ENCODE results near the gene CYP2E1.

- TF ChIP-seq POLR2A (IDR thresholded peaks at IDR 0.05; ENCODE audit: low read depth) = no peak
- no peak for TF ChIP-seq CTCF (IDR thresholded peaks at IDR 0.05)
- TF ChIP-seq EP300 (IDR thresholded peaks at IDR 0.05) = no peak
Measured at GRCh38 chr10:133544506-133544905, 17.3 kb downstream of the CYP2E1 start.
